ENCODE results near the gene CCDC18. TPM values are rescaled to one million over a fixed set of nuclear protein-coding genes. Genes with fewer than 3 reads are reported as not detected.
"Not testable (repeated sequence)": the region's sequence is repeated elsewhere in the genome, so short reads cannot be mapped to it uniquely, and the experiment has no call there.

Gene CCDC18
- total RNA-seq, 6 experiments from 2014 or later = 2.3 to 6.9 (median 3.5) TPM

DNA sequence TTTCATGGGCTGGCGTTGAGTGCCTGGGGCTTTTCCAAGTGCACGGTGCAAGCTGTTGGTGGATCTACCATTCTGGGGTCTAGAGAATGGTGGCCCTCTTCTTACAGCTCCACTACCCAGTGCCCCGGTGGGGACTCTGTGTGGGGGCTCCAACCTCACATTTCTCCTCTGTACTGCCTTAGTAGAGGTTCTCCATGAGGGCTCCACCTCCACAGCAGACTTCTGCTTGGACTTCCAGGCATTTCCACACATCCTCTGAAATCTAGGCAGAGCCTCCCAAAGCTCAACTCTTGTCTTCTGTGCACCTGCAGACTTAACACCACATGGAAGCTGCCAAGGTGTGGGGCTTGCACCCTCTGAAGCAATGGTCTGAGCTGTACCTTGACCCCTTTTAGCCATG is 82.1 kb downstream of the CCDC18 start:
- H3K9me3 ChIP-seq = no peaks in the 10 kb centered on the region
- intact Hi-C loops (cut with DNase I) = no loop called here
- DNase-seq (no peak), ATAC-seq (no peak)
- no CpG with 5 or more reads among the region's 3 CpGs for WGBS (ENCODE audit: insufficient coverage, low coverage, low lambda C conversion rate, missing lambda C conversion rate)
- no peak overlapping the region for H3K4me3 ChIP-seq
- peaks cover 0 to 3% (median 0%) of the 10 kb centered on the region in 4 donors for H3K36me3 ChIP-seq
- no peaks in the 10 kb centered on the region for H3K4me1 ChIP-seq
- no peaks in the 10 kb centered on the region for H3K27me3 ChIP-seq
- no peak overlapping the region for H3K27ac ChIP-seq
- TF ChIP-seq, protein P1, sequence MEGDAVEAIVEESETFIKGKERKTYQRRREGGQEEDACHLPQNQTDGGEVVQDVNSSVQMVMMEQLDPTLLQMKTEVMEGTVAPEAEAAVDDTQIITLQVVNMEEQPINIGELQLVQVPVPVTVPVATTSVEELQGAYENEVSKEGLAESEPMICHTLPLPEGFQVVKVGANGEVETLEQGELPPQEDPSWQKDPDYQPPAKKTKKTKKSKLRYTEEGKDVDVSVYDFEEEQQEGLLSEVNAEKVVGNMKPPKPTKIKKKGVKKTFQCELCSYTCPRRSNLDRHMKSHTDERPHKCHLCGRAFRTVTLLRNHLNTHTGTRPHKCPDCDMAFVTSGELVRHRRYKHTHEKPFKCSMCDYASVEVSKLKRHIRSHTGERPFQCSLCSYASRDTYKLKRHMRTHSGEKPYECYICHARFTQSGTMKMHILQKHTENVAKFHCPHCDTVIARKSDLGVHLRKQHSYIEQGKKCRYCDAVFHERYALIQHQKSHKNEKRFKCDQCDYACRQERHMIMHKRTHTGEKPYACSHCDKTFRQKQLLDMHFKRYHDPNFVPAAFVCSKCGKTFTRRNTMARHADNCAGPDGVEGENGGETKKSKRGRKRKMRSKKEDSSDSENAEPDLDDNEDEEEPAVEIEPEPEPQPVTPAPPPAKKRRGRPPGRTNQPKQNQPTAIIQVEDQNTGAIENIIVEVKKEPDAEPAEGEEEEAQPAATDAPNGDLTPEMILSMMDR (IDR thresholded peaks at IDR 0.05) = no peak
- no peak for TF ChIP-seq POLR2A (IDR thresholded peaks at IDR 0.05)

DNA sequence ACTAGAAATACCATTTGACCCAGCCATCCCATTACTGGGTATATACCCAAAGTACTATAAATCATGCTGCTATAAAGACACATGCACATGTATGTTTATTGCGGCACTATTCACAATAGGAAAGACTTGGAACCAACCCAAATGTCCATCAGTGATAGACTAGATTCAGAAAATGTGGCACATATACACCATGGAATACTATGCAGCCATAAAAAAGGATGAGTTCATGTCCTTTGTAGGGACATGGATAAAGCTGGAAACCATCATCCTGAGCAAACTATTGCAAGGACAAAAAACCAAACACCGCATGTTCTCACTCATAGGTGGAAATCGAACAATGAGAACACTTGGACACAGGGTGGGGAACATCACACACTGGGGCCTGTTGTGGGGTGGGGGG is 88.4 kb downstream of the CCDC18 start:
- DNase-seq; H3K27me3 ChIP-seq; intact Hi-C loops (cut with DNase I); ATAC-seq; H3K9me3 ChIP-seq; H3K27ac ChIP-seq; H3K4me1 ChIP-seq; H3K36me3 ChIP-seq; H3K4me3 ChIP-seq: not testable (repeated sequence)
- WGBS (ENCODE audit: insufficient coverage, low coverage, low lambda C conversion rate, missing lambda C conversion rate) = 100% methylated on average over 1 of the region's 3 CpGs

DNA sequence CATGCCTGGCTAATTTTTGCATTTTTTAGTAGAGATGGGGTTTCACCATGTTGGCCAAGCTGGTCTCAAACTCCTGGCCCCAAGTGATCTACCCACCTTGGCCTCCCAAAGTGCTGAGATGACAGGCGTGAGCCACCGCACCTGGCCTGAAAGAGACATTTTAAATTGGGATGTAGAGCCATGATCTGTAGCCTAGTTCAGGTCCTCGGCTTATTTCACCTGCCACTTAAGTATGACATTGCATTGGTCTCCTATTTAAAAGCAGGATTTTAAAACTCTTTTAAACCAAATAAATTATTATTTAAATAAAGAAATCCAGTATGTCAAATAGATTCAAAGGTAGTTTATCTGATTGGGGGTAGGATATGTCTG is 94.7 kb downstream of the CCDC18 start:
- H3K4me1 ChIP-seq = peaks cover 0 to 20% (median 3%) of the 10 kb centered on the region in 4 donors
- H3K27me3 ChIP-seq; H3K36me3 ChIP-seq; intact Hi-C loops (cut with DNase I); H3K9me3 ChIP-seq; DNase-seq: not testable (repeated sequence)
- WGBS (ENCODE audit: insufficient coverage, low coverage, low lambda C conversion rate, missing lambda C conversion rate) = 41% methylated on average over 3 of the region's 3 CpGs
- peak; percentile 24 to 52 (median 48) for ATAC-seq
- peak overlapping the region in 1 of 3 donors; percentile 11 for H3K4me3 ChIP-seq
- H3K27ac ChIP-seq = peak overlapping the region in 2 of 3 donors; percentile 11 to 83

DNA sequence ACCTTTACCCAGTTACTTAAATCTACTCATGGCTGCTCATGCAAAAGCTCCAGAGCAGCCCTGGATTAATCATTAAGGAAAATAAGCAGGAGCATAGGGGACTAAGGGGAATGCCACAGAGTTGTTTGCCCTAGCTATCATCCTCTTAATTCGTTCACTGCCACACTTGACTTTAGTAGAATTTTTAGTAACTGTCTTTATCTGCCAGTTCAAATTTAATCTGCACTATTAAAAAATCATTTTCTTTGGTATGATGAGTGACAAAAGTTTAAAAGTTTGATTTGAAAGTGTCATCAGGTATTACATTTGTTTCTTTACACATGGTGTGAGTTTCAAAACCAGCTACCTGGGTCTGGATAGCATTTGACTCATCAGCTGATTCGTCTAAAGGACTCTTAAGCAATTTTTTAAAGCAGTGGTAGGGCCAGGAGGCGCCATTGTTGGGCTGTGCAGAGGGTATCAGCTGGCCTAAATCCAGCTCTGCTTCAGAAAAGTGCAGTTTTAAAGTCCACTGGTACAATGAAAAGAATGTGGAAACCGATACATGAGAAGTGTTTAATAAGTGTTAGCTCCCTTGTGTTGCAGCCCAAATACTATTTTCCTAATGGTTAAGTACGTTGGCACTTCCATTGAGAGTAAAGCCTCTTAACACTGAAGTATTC is 95.2 kb downstream of the CCDC18 start:
- ATAC-seq = peak; percentile 94 to 98 (median 96)
- TF ChIP-seq, protein P1 (IDR thresholded peaks at IDR 0.05) = no peak
- no peak for TF ChIP-seq POLR2A (IDR thresholded peaks at IDR 0.05)
- WGBS (ENCODE audit: insufficient coverage, low coverage, low lambda C conversion rate, missing lambda C conversion rate) = 22% methylated on average over 5 of the region's 5 CpGs

DNA sequence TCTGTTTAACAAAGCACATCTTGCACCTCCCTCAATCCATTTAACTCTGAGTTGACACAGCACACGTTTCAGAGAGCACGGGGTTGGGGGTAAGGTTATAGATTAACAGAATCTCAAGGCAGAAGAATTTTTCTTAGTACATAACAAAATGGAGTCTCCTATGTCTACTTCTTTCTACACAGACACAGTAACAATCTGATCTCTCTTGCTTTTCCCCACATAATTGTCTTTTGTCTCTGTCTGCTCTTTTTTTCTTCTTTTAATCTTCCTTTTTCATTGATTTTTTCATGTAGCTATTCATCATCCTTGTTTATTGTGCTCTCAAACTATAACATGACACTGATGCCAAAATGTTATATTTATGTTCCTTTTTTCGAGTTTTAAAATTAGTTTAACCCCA is 97.0 kb downstream of the CCDC18 start:
- H3K27me3 ChIP-seq; intact Hi-C loops (cut with DNase I); ATAC-seq; DNase-seq; H3K4me3 ChIP-seq; H3K9me3 ChIP-seq; H3K27ac ChIP-seq; H3K36me3 ChIP-seq: not testable (repeated sequence)
- WGBS (ENCODE audit: insufficient coverage, low coverage, low lambda C conversion rate, missing lambda C conversion rate) = 14% methylated on average over 3 of the region's 3 CpGs
- peaks cover 0 to 20% (median 3%) of the 10 kb centered on the region in 4 donors for H3K4me1 ChIP-seq

More for the DNA sequence above, 95.2 kb downstream of the CCDC18 start:
- Histone ChIP-seq H3K4me3 (peak overlapping the region in 1 of 3 donors; percentile 11), H3K36me3 (no peaks in the 10 kb centered on the region), H3K27me3 (no peaks in the 10 kb centered on the region), H3K27ac (peak overlapping the region; percentile 18 to 83 (median 68)), H3K9me3 (no peaks in the 10 kb centered on the region), H3K4me1 (peaks cover 0 to 20% (median 3%) of the 10 kb centered on the region in 4 donors)
- intact Hi-C loops (cut with DNase I) = no loop called here
- DNase-seq = peak in 1 of 3 donors; percentile 54

DNA sequence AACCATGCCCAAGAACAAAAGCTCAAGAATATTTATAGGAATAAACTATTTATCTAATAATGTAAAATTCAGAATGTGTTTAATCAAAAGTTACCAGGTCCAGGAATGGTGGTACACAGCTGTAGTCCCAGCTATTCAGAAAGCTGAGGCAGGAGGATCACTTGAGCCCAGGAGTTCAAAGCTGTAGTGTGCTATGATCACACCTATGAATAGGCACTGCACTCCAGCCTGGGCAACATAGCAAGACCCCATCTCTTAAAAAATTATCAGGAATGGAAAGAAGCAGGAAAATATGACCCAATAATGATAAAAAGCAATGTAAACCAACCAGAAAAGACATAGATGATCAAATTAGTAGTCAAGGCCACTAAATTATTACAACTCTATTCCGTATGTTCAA is 103.0 kb downstream of the CCDC18 start:
- H3K27me3 ChIP-seq = no peaks in the 10 kb centered on the region
- H3K9me3 ChIP-seq = no peaks in the 10 kb centered on the region
- H3K27ac ChIP-seq = no peak overlapping the region
- no peak overlapping the region for H3K4me3 ChIP-seq
- DNase-seq = no peak
- H3K36me3 ChIP-seq = no peaks in the 10 kb centered on the region
- intact Hi-C loops (cut with DNase I) = no loop called here
- WGBS (ENCODE audit: insufficient coverage, low coverage, low lambda C conversion rate, missing lambda C conversion rate) = 90% methylated on average over 1 of the region's 1 CpG
- TF ChIP-seq POLR2A (IDR thresholded peaks at IDR 0.05) = no peak
- TF ChIP-seq, protein P1 (IDR thresholded peaks at IDR 0.05) = no peak
- H3K4me1 ChIP-seq = peaks cover 0 to 11% (median 3%) of the 10 kb centered on the region in 4 donors
- no peak for ATAC-seq
